ENCODE measurements around the gene TNXB.

GRCh38 chr6:32096394-32097258, 12.5 kb downstream of the TNXB start:
- TF ChIP-seq, protein P1, sequence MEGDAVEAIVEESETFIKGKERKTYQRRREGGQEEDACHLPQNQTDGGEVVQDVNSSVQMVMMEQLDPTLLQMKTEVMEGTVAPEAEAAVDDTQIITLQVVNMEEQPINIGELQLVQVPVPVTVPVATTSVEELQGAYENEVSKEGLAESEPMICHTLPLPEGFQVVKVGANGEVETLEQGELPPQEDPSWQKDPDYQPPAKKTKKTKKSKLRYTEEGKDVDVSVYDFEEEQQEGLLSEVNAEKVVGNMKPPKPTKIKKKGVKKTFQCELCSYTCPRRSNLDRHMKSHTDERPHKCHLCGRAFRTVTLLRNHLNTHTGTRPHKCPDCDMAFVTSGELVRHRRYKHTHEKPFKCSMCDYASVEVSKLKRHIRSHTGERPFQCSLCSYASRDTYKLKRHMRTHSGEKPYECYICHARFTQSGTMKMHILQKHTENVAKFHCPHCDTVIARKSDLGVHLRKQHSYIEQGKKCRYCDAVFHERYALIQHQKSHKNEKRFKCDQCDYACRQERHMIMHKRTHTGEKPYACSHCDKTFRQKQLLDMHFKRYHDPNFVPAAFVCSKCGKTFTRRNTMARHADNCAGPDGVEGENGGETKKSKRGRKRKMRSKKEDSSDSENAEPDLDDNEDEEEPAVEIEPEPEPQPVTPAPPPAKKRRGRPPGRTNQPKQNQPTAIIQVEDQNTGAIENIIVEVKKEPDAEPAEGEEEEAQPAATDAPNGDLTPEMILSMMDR (IDR thresholded peaks at IDR 0.05) = no peak
- TF ChIP-seq POLR2AphosphoS5 (IDR thresholded peaks at IDR 0.05) (no peak), POLR2A (IDR thresholded peaks at IDR 0.05; ENCODE audit: low read depth) (no peak)

All from esophagus muscularis mucosa (tissue), 3 donors.